Gastrocnemius medialis (tissue), 4 donors: ENCODE data around the gene USP2.

Experiments used
- CTCF ChIP-seq, 5 experiments: fragments of 450-650 bp in 3 of 5; fragments of 200-600 bp in 2 of 5; sonication (generic) in 2 of 5; IDR thresholded peaks in 4 of 5; conservative IDR thresholded peaks in 1 of 5; 1 replicate in 4 of 5; 2 replicates in 1 of 5; pipeline ENCODE4 v1.5.1; 2016 to 2019; ENCODE audit warnings: antibody characterized with exemption in 5 of 5, mild to moderate bottlenecking in 3 of 5, moderate library complexity in 3 of 5
- POLR2A ChIP-seq, 2 donors: fragments of 450-650 bp; IDR thresholded peaks; one replicate each; pipeline ENCODE4 v1.6.1; 2017; ENCODE audit warnings: antibody characterized with exemption in 2 of 2, mild to moderate bottlenecking in 2 of 2, moderate library complexity in 2 of 2

- no peak for TF ChIP-seq POLR2A (IDR thresholded peaks at IDR 0.05)
- TF ChIP-seq CTCF (IDR thresholded peaks at IDR 0.05 in 4 of 5, conservative IDR thresholded peaks at IDR 0.05 in 1 of 5), result no peak
Observed at GRCh38 chr11:119359365-119360214, 21.9 kb downstream of the USP2 start.
